Measurements from ENCODE around the gene ADAM21. TPM values are rescaled to one million over a fixed set of nuclear protein-coding genes. Genes with fewer than 3 reads are reported as not detected.
A peak's percentile ranks its signal among the peaks of the same experiment; 100 is the strongest.

Gene ADAM21
- total and polyA plus RNA-seq, 2 of the 13 experiments (the other 11 are each of a cell fraction or from before 2014, with no cell fraction given): 0.03 to 0.07 TPM

DNA sequence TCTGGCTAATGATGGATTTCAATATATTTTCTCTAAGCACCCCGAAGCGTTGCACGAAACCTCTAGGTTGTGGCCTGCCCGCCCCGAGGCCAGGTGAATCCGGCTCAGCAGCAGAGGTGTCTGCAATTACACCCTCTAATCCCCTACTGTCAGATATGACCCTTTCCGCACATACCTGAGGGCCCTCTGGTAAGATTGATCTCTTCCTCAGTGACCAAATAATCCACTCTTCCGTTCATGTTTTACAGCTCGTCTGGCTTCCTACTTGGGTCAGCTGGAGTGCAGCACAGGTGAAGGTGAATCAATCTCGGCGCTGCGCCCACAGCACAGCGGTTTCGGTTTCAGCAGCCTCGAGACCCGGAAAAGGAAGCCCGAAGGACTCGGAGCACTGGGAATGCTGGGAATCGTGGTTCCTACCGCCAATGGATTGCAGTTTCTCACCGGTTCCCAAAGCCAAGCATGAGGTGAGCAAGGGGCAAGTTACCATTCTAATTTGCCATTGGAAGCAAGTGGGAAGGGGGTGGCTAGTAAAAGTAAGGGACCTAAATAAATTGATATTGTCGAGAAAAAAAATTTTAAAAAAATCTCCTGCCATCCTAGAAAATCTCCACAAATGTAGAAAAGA lies 35.1 kb upstream of the ADAM21 start, which contains the start of gene SYNJ2BP (continued):
- TF ChIP-seq ZNF253 (CRISPR knock-in tag; IDR thresholded peaks at IDR 0.05; ENCODE audit: borderline replicate concordance) (no peak), HDAC2 (CRISPR knock-in tag; IDR thresholded peaks at IDR 0.05) (peak; percentile 31; the same call in 1 of the 2 replicates), NFYB (CRISPR knock-in tag; IDR thresholded peaks at IDR 0.05) (no peak), ZNF598 (CRISPR knock-in tag; IDR thresholded peaks at IDR 0.05; ENCODE audit: borderline replicate concordance) (no peak), ZNF660 (CRISPR knock-in tag; IDR thresholded peaks at IDR 0.05; ENCODE audit: borderline replicate concordance, low read depth) (no peak), ZNF225 (CRISPR knock-in tag; IDR thresholded peaks at IDR 0.05) (no peak), HMGA1 (CRISPR knock-in tag; conservative IDR thresholded peaks at IDR 0.05) (no peak), SIX1 (CRISPR knock-in tag; IDR thresholded peaks at IDR 0.05; ENCODE audit: borderline replicate concordance) (peak; percentile 51; the same call in 1 of the 2 replicates), ZNF772 (CRISPR knock-in tag; IDR thresholded peaks at IDR 0.05) (0 out of 2 replicates have a peak, but pooled peaks have one; percentile 37), RXRB (CRISPR knock-in tag; IDR thresholded peaks at IDR 0.05; ENCODE audit: borderline replicate concordance) (peak; percentile 45; the same call in 1 of the 2 replicates), ZNF329 (CRISPR knock-in tag; IDR thresholded peaks at IDR 0.05; ENCODE audit: low read depth) (0 out of 2 replicates have a peak, but pooled peaks have one; percentile 42), NR2F6 (IDR thresholded peaks at IDR 0.05) (peak; percentile 28; the same call in 1 of the 2 replicates), NR2F6 (CRISPR knock-in tag; IDR thresholded peaks at IDR 0.05) (peak; percentile 23; the same call in 1 of the 2 replicates), ZNF605 (CRISPR knock-in tag; IDR thresholded peaks at IDR 0.05) (peak; percentile 77; the same call in 1 of the 2 replicates), PAX8 (CRISPR knock-in tag; IDR thresholded peaks at IDR 0.05; ENCODE audit: borderline replicate concordance) (no peak), PHF20 (CRISPR knock-in tag; IDR thresholded peaks at IDR 0.05) (peak; percentile 89), KAT8 (CRISPR knock-in tag; IDR thresholded peaks at IDR 0.05) (peak; percentile 93), POLR2G (IDR thresholded peaks at IDR 0.05; ENCODE audit: low read depth, low read length) (peak; percentile 74), ASH2L (IDR thresholded peaks at IDR 0.05; ENCODE audit: insufficient read length, low read depth, low read length) (peak; percentile 97)
- TF ChIP-seq, protein P1, sequence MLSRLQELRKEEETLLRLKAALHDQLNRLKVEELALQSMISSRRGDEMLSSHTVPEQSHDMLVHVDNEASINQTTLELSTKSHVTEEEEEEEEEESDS (CRISPR knock-in tag; IDR thresholded peaks at IDR 0.05; ENCODE audit: borderline replicate concordance): no peak
- TF ChIP-seq, protein P2, sequence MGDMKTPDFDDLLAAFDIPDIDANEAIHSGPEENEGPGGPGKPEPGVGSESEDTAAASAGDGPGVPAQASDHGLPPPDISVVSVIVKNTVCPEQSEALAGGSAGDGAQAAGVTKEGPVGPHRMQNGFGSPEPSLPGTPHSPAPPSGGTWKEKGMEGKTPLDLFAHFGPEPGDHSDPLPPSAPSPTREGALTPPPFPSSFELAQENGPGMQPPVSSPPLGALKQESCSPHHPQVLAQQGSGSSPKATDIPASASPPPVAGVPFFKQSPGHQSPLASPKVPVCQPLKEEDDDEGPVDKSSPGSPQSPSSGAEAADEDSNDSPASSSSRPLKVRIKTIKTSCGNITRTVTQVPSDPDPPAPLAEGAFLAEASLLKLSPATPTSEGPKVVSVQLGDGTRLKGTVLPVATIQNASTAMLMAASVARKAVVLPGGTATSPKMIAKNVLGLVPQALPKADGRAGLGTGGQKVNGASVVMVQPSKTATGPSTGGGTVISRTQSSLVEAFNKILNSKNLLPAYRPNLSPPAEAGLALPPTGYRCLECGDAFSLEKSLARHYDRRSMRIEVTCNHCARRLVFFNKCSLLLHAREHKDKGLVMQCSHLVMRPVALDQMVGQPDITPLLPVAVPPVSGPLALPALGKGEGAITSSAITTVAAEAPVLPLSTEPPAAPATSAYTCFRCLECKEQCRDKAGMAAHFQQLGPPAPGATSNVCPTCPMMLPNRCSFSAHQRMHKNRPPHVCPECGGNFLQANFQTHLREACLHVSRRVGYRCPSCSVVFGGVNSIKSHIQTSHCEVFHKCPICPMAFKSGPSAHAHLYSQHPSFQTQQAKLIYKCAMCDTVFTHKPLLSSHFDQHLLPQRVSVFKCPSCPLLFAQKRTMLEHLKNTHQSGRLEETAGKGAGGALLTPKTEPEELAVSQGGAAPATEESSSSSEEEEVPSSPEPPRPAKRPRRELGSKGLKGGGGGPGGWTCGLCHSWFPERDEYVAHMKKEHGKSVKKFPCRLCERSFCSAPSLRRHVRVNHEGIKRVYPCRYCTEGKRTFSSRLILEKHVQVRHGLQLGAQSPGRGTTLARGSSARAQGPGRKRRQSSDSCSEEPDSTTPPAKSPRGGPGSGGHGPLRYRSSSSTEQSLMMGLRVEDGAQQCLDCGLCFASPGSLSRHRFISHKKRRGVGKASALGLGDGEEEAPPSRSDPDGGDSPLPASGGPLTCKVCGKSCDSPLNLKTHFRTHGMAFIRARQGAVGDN (CRISPR knock-in tag; IDR thresholded peaks at IDR 0.05): peak; percentile 71
- TF ChIP-seq, protein P3, sequence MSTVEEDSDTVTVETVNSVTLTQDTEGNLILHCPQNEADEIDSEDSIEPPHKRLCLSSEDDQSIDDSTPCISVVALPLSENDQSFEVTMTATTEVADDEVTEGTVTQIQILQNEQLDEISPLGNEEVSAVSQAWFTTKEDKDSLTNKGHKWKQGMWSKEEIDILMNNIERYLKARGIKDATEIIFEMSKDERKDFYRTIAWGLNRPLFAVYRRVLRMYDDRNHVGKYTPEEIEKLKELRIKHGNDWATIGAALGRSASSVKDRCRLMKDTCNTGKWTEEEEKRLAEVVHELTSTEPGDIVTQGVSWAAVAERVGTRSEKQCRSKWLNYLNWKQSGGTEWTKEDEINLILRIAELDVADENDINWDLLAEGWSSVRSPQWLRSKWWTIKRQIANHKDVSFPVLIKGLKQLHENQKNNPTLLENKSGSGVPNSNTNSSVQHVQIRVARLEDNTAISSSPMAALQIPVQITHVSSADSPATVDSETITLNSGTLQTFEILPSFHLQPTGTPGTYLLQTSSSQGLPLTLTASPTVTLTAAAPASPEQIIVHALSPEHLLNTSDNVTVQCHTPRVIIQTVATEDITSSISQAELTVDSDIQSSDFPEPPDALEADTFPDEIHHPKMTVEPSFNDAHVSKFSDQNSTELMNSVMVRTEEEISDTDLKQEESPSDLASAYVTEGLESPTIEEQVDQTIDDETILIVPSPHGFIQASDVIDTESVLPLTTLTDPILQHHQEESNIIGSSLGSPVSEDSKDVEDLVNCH (CRISPR knock-in tag; IDR thresholded peaks at IDR 0.05): no peak
- TF ChIP-seq, protein P4, sequence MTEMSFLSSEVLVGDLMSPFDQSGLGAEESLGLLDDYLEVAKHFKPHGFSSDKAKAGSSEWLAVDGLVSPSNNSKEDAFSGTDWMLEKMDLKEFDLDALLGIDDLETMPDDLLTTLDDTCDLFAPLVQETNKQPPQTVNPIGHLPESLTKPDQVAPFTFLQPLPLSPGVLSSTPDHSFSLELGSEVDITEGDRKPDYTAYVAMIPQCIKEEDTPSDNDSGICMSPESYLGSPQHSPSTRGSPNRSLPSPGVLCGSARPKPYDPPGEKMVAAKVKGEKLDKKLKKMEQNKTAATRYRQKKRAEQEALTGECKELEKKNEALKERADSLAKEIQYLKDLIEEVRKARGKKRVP (CRISPR knock-in tag; IDR thresholded peaks at IDR 0.05): 0 out of 4 replicates have a peak, but pooled peaks of 1 of the 2 experiments have one; percentile 23

Measured in HepG2 (cell line).